HCT116 (cell line): Measurements from ENCODE around the gene NSG2.

Experiments
- YY1 ChIP-seq: IDR thresholded peaks from 2 replicates; pipeline ENCODE4 v1.6.1; 2011; ENCODE audit warnings: low read length, low read depth, moderate library complexity, mild to moderate bottlenecking; ENCODE audit not compliant: insufficient replicate concordance; ENCODE audit errors: extremely low read depth
- TF ChIP-seq, protein P1 (sequence below), 3 experiments: fragments of 200-600 bp in 1 of 3; sonication (generic) in 1 of 3; IDR thresholded peaks in 2 of 3; conservative IDR thresholded peaks in 1 of 3; 2 replicates each; pipeline ENCODE4 v1.5.1; 2012 to 2017; ENCODE audit warnings: low read depth in 2 of 3, low read length in 2 of 3, antibody characterized with exemption in 1 of 3, borderline replicate concordance in 1 of 3, control low read depth in 1 of 3, mild to moderate bottlenecking in 1 of 3, mixed read lengths in 1 of 3, mixed run types in 1 of 3, moderate library complexity in 1 of 3; ENCODE audit not compliant: insufficient read depth in 1 of 3

DNA sequence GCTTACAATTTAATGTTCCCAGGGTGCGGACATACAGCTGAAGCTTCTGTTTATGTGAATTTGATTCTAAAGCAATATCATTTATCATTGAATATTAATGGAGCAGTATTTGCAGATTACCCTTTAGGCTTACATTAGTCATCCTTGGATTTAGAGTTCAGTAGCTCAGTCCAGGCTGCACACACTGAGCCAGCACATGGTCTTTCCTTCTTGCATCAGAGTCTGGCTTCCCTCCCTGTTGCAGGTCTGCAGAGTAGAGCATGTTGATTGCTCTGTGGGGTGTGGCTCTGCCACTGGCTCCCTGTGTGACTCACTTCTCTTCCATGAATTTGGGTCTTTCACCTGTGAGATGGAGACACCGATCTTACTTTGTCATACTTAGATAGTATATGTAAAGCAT is 36.8 kb downstream of the NSG2 start:
- TF ChIP-seq, protein P1, sequence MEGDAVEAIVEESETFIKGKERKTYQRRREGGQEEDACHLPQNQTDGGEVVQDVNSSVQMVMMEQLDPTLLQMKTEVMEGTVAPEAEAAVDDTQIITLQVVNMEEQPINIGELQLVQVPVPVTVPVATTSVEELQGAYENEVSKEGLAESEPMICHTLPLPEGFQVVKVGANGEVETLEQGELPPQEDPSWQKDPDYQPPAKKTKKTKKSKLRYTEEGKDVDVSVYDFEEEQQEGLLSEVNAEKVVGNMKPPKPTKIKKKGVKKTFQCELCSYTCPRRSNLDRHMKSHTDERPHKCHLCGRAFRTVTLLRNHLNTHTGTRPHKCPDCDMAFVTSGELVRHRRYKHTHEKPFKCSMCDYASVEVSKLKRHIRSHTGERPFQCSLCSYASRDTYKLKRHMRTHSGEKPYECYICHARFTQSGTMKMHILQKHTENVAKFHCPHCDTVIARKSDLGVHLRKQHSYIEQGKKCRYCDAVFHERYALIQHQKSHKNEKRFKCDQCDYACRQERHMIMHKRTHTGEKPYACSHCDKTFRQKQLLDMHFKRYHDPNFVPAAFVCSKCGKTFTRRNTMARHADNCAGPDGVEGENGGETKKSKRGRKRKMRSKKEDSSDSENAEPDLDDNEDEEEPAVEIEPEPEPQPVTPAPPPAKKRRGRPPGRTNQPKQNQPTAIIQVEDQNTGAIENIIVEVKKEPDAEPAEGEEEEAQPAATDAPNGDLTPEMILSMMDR (IDR thresholded peaks at IDR 0.05 in 2 of 3, conservative IDR thresholded peaks at IDR 0.05 in 1 of 3; ENCODE audit: borderline replicate concordance in 1 of 3, insufficient read depth in 1 of 3, low read depth in 2 of 3, low read length in 2 of 3) = no peak
- TF ChIP-seq YY1 = no peak
